ENCODE data around the gene PAX1. TPM values are rescaled to one million over a fixed set of nuclear protein-coding genes. Genes with fewer than 3 reads are reported as not detected.

PAX1 gene
- total and polyA plus RNA-seq, 2 of the 13 experiments (the other 11 are each of a cell fraction or from before 2014, with no cell fraction given): not detected

GRCh38 chr20:21702016-21702415 is 3.4 kb upstream of the PAX1 start:
- POLR2A ChIA-PET: no interaction called here
- peaks cover 24 to 84% of the 10 kb centered on the region in 2 experiments for H3K27me3 ChIP-seq (ENCODE audit: control insufficient read depth in 1 of 2, insufficient read depth in 2 of 2, low read length in 2 of 2)
- CTCF ChIA-PET (ENCODE audit: low intra/inter-chr PET ratio, low total read pairs): no interaction called here
- no peaks in the 10 kb centered on the region for H3K79me2 ChIP-seq (ENCODE audit: insufficient read depth, low read length)
- H2AFZ ChIP-seq (ENCODE audit: low read length): no peak overlapping the region
- H3K4me3 ChIP-seq (replicated peaks in 1 of 3; ENCODE audit: insufficient read depth in 1 of 3, low read depth in 2 of 3, low read length in 3 of 3): no peak overlapping the region
- FAIRE-seq (no peak), ATAC-seq (no peak), DNase-seq (ENCODE audit: low spot score) (no peak)
- intact Hi-C loops (cut with micrococcal nuclease; ENCODE audit: unreplicated experiment): no loop called here
- H3K36me3 ChIP-seq (replicated peaks in 1 of 2; ENCODE audit: control insufficient read depth in 1 of 2, insufficient read depth in 2 of 2, low read length in 2 of 2): no peaks in the 10 kb centered on the region
- no peaks in the 10 kb centered on the region for H3K4me1 ChIP-seq (ENCODE audit: insufficient read depth, low read length)
- H3K9me3 ChIP-seq (ENCODE audit: low read length): no peaks in the 10 kb centered on the region
- H3K9ac ChIP-seq (ENCODE audit: insufficient read depth, low read depth, low read length): no peak overlapping the region
- 50% methylated on average over 14 of the region's 14 CpGs for WGBS (ENCODE audit: low lambda C conversion rate)
- H3K4me2 ChIP-seq (ENCODE audit: low read depth, low read length): no peak overlapping the region
- no peaks in the 10 kb centered on the region; the same call in 1 of the 2 replicates for H4K20me1 ChIP-seq (ENCODE audit: insufficient read depth, low read length)
- in situ Hi-C loops (cut with HindIII; ENCODE audit: extremely low pct_ligation_motif_present, low pct_unique_long_range_greater_than_20kb): loop anchor here (10.0 kb wide), 2 partner anchors 403 to 543 kb away; no protein-coding TSS in a partner anchor
- no peak overlapping the region for H3K27ac ChIP-seq (ENCODE audit: extremely low read length, insufficient read depth, low read length)
- BruUV-seq (replicated peaks): no TSS peak
- TF ChIP-seq ZNF75D (CRISPR knock-in tag; IDR thresholded peaks at IDR 0.05; ENCODE audit: borderline replicate concordance): no peak
- no peak for TF ChIP-seq KLF15 (CRISPR knock-in tag; IDR thresholded peaks at IDR 0.05; ENCODE audit: borderline replicate concordance)
- no peak for TF ChIP-seq ZNF556 (CRISPR knock-in tag; IDR thresholded peaks at IDR 0.05; ENCODE audit: borderline replicate concordance)
- TF ChIP-seq KDM6A (CRISPR knock-in tag; IDR thresholded peaks at IDR 0.05; ENCODE audit: low read depth): no peak
- no peak for TF ChIP-seq ZNF121 (CRISPR knock-in tag; IDR thresholded peaks at IDR 0.05)
- no peak for TF ChIP-seq TBX3 (IDR thresholded peaks at IDR 0.05; ENCODE audit: borderline replicate concordance)
- no peak for TF ChIP-seq ARID5B (CRISPR knock-in tag; IDR thresholded peaks at IDR 0.05)

All from HepG2 (cell line).